GM23248 (cell line): ENCODE data around the gene LRP1. TPM values are rescaled to one million over a fixed set of nuclear protein-coding genes. Genes with fewer than 3 reads are reported as not detected.
A peak's percentile ranks its signal among the peaks of the same experiment; 100 is the strongest.

Experiments used
- DNase-seq: peaks from one replicate; pipeline ENCODE4 v3.0.0-alpha.2; 2015
- H2AFZ ChIP-seq: fragments of 200-600 bp; sonication (generic); 2 replicates; pipeline ENCODE4 v1.6.1; 2016; ENCODE audit warnings: antibody characterized with exemption
- H3F3A ChIP-seq: fragments of 200-600 bp; sonication (generic); 2 replicates; pipeline ENCODE4 v1.6.1; 2016; ENCODE audit warnings: mild to moderate bottlenecking, antibody characterized with exemption, mixed run types; ENCODE audit not compliant: insufficient read depth
- H3K27ac ChIP-seq: fragments of 200-600 bp; sonication (generic); 2 replicates; pipeline ENCODE4 v1.5.1; 2016; ENCODE audit warnings: mild to moderate bottlenecking
- H3K27me3 ChIP-seq: fragments of 200-600 bp; sonication (generic); replicated peaks from 2 replicates; pipeline ENCODE4 v1.6.1; 2016; ENCODE audit warnings: mild to moderate bottlenecking; ENCODE audit not compliant: insufficient read depth
- H3K36me3 ChIP-seq: fragments of 200-600 bp; sonication (generic); 2 replicates; pipeline ENCODE4 v1.6.1; 2016; ENCODE audit warnings: low read depth, mild to moderate bottlenecking
- H3K4me1 ChIP-seq: fragments of 200-600 bp; sonication (generic); 2 replicates; pipeline ENCODE4 v1.6.1; 2016; ENCODE audit warnings: mild to moderate bottlenecking; ENCODE audit not compliant: insufficient read depth
- H3K4me2 ChIP-seq: fragments of 200-600 bp; sonication (generic); one replicate; pipeline ENCODE4 v1.6.1; 2016; ENCODE audit warnings: mild to moderate bottlenecking; ENCODE audit not compliant: unreplicated experiment
- H3K4me3 ChIP-seq: fragments of 200-600 bp; sonication (generic); 2 replicates; pipeline ENCODE4 v1.5.1; 2016; ENCODE audit warnings: mild to moderate bottlenecking
- H3K79me2 ChIP-seq: fragments of 200-600 bp; sonication (generic); 2 replicates; pipeline ENCODE4 v1.6.1; 2016; ENCODE audit warnings: mild to moderate bottlenecking; ENCODE audit not compliant: insufficient read depth
- H3K9ac ChIP-seq: fragments of 200-600 bp; sonication (generic); 2 replicates; pipeline ENCODE4 v1.6.1; 2016; ENCODE audit warnings: mild to moderate bottlenecking
- H3K9me2 ChIP-seq: fragments of 200-600 bp; sonication (generic); 2 replicates; pipeline ENCODE4 v1.6.1; 2016; ENCODE audit warnings: mixed run types, mild to moderate bottlenecking, moderate library complexity; ENCODE audit not compliant: insufficient read depth
- H3K9me3 ChIP-seq: fragments of 200-600 bp; sonication (generic); one replicate; pipeline ENCODE4 v1.6.1; 2017; ENCODE audit warnings: low read depth
- H4K20me1 ChIP-seq: fragments of 200-600 bp; sonication (generic); 2 replicates; pipeline ENCODE4 v1.6.0; 2016; ENCODE audit not compliant: insufficient read depth
- EZH2 ChIP-seq: fragments of 200-600 bp; sonication (generic); IDR thresholded peaks from 2 replicates; pipeline ENCODE4 v1.6.1; 2018; ENCODE audit warnings: antibody characterized with exemption, mild to moderate bottlenecking; ENCODE audit not compliant: insufficient read depth, poor library complexity, severe bottlenecking
- EZH2phosphoT487 ChIP-seq: fragments of 200-600 bp; sonication (generic); IDR thresholded peaks from 2 replicates; pipeline ENCODE4 v1.6.1; 2018; ENCODE audit warnings: antibody characterized with exemption, moderate library complexity, mild to moderate bottlenecking, low read depth; ENCODE audit not compliant: insufficient read depth
- WGBS, 2 experiments: methylation state at CpG; one replicate each; pipeline ENCODE4 v1.1.6; 2015 to 2017; ENCODE audit warnings: low lambda C conversion rate in 2 of 2, low coverage in 1 of 2; ENCODE audit errors: missing lambda C conversion rate in 2 of 2; 5-methylcytosine and 5-hydroxymethylcytosine counted together
- in situ Hi-C: fragments of 300-500 bp; cut with MboI; formaldehyde crosslinking; loops from 2 replicates; pipeline ENCODE4 v1.15.0; 2020
- polyA plus RNA-seq: library from polyadenylated mRNA; unstranded; fragments of >200 nt; fragmentation: Nextera tagmentation; extraction: Ambion mirVana; gene quantifications from 2 replicates; pipeline ENCODE4 v1.2.1, GENCODE V29; 2016
- total RNA-seq: library from RNA; depleted of rRNA; stranded (reverse); fragments of >200 nt; shearing (Covaris generic); gene quantifications from 2 replicates; pipeline ENCODE4 v1.2.3, GENCODE V29; 2014

Gene LRP1
- total and polyA plus RNA-seq, 2 experiments from 2014 or later, result 166 to 257 TPM

GRCh38 chr12:57157588-57158173, 29.4 kb downstream of the LRP1 start:
- no peak for DNase-seq
- H4K20me1 ChIP-seq, result no peaks in the 10 kb centered on the region
- no peak overlapping the region for H3K9ac ChIP-seq
- H3K9me2 ChIP-seq, result no peaks in the 10 kb centered on the region
- peaks cover 13% of the 10 kb centered on the region for H3K4me1 ChIP-seq
- H3K27me3 ChIP-seq, result no peaks in the 10 kb centered on the region
- H3K79me2 ChIP-seq, result peaks cover 99% of the 10 kb centered on the region
- H3F3A ChIP-seq, result peaks cover 78% of the 10 kb centered on the region
- H3K36me3 ChIP-seq, result peaks cover 71% of the 10 kb centered on the region
- no peaks in the 10 kb centered on the region for H3K9me3 ChIP-seq
- in situ Hi-C loops, result no loop called here
- no peak for TF ChIP-seq EZH2phosphoT487
- no peak for TF ChIP-seq EZH2
- H3K27ac ChIP-seq, result no peak overlapping the region
- H3K4me2 ChIP-seq, result no peak overlapping the region
- H2AFZ ChIP-seq, result no peak overlapping the region
- 84 to 88% methylated on average over 5 of the region's 5 CpGs for WGBS, 2 experiments
- H3K4me3 ChIP-seq, result no peak overlapping the region

GRCh38 chr12:57158186-57158585, 29.9 kb downstream of the LRP1 start:
- H3K9me3 ChIP-seq, result no peaks in the 10 kb centered on the region
- H3K9ac ChIP-seq, result no peak overlapping the region
- WGBS, 2 experiments, result 64 to 70% methylated on average over 14 to 16 of the region's 16 CpGs
- no peak overlapping the region for H3K4me2 ChIP-seq
- peaks cover 76% of the 10 kb centered on the region for H3K36me3 ChIP-seq
- H3K27me3 ChIP-seq, result no peaks in the 10 kb centered on the region
- no peaks in the 10 kb centered on the region for H4K20me1 ChIP-seq
- peaks cover 99% of the 10 kb centered on the region for H3K79me2 ChIP-seq
- TF ChIP-seq EZH2 (no peak), EZH2phosphoT487 (no peak)
- peaks cover 8% of the 10 kb centered on the region for H3K4me1 ChIP-seq
- H3K27ac ChIP-seq, result no peak overlapping the region
- no peak overlapping the region for H2AFZ ChIP-seq
- peaks cover 78% of the 10 kb centered on the region for H3F3A ChIP-seq
- in situ Hi-C loops, result no loop called here
- no peak overlapping the region for H3K4me3 ChIP-seq
- DNase-seq, result no peak
- no peaks in the 10 kb centered on the region for H3K9me2 ChIP-seq

GRCh38 chr12:57158665-57159064, 30.4 kb downstream of the LRP1 start:
- Histone ChIP-seq H3K27me3 (no peaks in the 10 kb centered on the region), H3F3A (peaks cover 76% of the 10 kb centered on the region), H3K9me3 (no peaks in the 10 kb centered on the region), H3K79me2 (peaks cover 98% of the 10 kb centered on the region), H4K20me1 (no peaks in the 10 kb centered on the region), H3K9ac (peak overlapping the region; percentile 5; the same call in 1 of the 2 replicates), H3K4me2 (no peak overlapping the region), H3K27ac (no peak overlapping the region), H3K4me1 (peaks cover 3% of the 10 kb centered on the region), H3K4me3 (no peak overlapping the region), H3K36me3 (peaks cover 74% of the 10 kb centered on the region), H2AFZ (no peak overlapping the region), H3K9me2 (no peaks in the 10 kb centered on the region)
- DNase-seq, result no peak
- in situ Hi-C loops, result no loop called here
- no peak for TF ChIP-seq EZH2
- no peak for TF ChIP-seq EZH2phosphoT487
- 51 to 55% methylated on average over 4 of the region's 4 CpGs for WGBS, 2 experiments

GRCh38 chr12:57159311-57159710, 31.0 kb downstream of the LRP1 start:
- 51 to 52% methylated on average over 4 of the region's 4 CpGs for WGBS, 2 experiments

More at GRCh38 chr12:57159311-57159710, 31.0 kb downstream of the LRP1 start:
- no peak for TF ChIP-seq EZH2phosphoT487
- no peak for TF ChIP-seq EZH2
- Histone ChIP-seq H3K4me1 (peaks cover 3% of the 10 kb centered on the region), H3K4me3 (no peak overlapping the region), H3F3A (peaks cover 76% of the 10 kb centered on the region), H2AFZ (no peak overlapping the region), H3K27ac (peak overlapping the region; percentile 36), H3K36me3 (peaks cover 79% of the 10 kb centered on the region), H3K9me2 (no peaks in the 10 kb centered on the region), H3K4me2 (no peak overlapping the region), H3K9ac (0 out of 2 replicates have a peak overlapping the region, but pooled peaks have one; percentile 5), H3K9me3 (no peaks in the 10 kb centered on the region), H4K20me1 (no peaks in the 10 kb centered on the region), H3K27me3 (no peaks in the 10 kb centered on the region), H3K79me2 (peaks cover 98% of the 10 kb centered on the region)
- in situ Hi-C loops, result no loop called here
- DNase-seq, result no peak
